ENCODE measurements around the gene SLC18A3. TPM values are rescaled to one million over a fixed set of nuclear protein-coding genes. Genes with fewer than 3 reads are reported as not detected.

SLC18A3 gene
- polyA plus RNA-seq, 1 experiment: not detected

- H3K4me3 ChIP-seq (ENCODE audit: low read depth, low read length): no peak overlapping the region
- CTCF ChIA-PET: interaction anchor here (7.9 kb wide), 1 partner anchor 17 kb away, joined by 41 read pairs; no protein-coding TSS in a partner anchor
- TF ChIP-seq CTCF (IDR thresholded peaks at IDR 0.05; ENCODE audit: insufficient read depth, low read depth, low read length): no peak
- POLR2A ChIA-PET: no interaction called here
- no peak for DNase-seq (ENCODE audit: low read depth)
- H3K27me3 ChIP-seq (ENCODE audit: control insufficient read depth, insufficient read depth, low read length): no peaks in the 10 kb centered on the region
- no peaks in the 10 kb centered on the region for H3K36me3 ChIP-seq (ENCODE audit: control insufficient read depth, insufficient read depth, low read length)
Observed at GRCh38 chr10:49577182-49577925, 32.8 kb upstream of the SLC18A3 start.

GRCh38 chr10:49578392-49578791 lies 31.7 kb upstream of the SLC18A3 start:
- CTCF ChIA-PET: interaction anchor here (7.9 kb wide), 1 partner anchor 16 kb away, joined by 41 read pairs; no protein-coding TSS in a partner anchor
- POLR2A ChIA-PET: no interaction called here
- no peak for DNase-seq (ENCODE audit: low read depth)
- Histone ChIP-seq H3K4me3 (ENCODE audit: low read depth, low read length) (no peak overlapping the region), H3K36me3 (ENCODE audit: control insufficient read depth, insufficient read depth, low read length) (no peaks in the 10 kb centered on the region), H3K27me3 (ENCODE audit: control insufficient read depth, insufficient read depth, low read length) (no peaks in the 10 kb centered on the region)
- TF ChIP-seq CTCF (IDR thresholded peaks at IDR 0.05; ENCODE audit: insufficient read depth, low read depth, low read length): no peak

- ChIA-PET POLR2A (interaction anchor here (0.6 kb wide), 1 partner anchor 41 kb away, joined by 4 read pairs; no protein-coding TSS in a partner anchor), CTCF (interaction anchor here (7.9 kb wide), 1 partner anchor 15 kb away, joined by 41 read pairs; no protein-coding TSS in a partner anchor)
- H3K4me3 ChIP-seq (ENCODE audit: low read depth, low read length): no peak overlapping the region
- H3K36me3 ChIP-seq (ENCODE audit: control insufficient read depth, insufficient read depth, low read length): no peaks in the 10 kb centered on the region
- TF ChIP-seq CTCF (IDR thresholded peaks at IDR 0.05; ENCODE audit: insufficient read depth, low read depth, low read length): no peak
- no peaks in the 10 kb centered on the region for H3K27me3 ChIP-seq (ENCODE audit: control insufficient read depth, insufficient read depth, low read length)
- DNase-seq (ENCODE audit: low read depth): peak; percentile 55
Observed at GRCh38 chr10:49579621-49580020, 30.5 kb upstream of the SLC18A3 start.

- DNase-seq (ENCODE audit: low read depth): no peak
- CTCF ChIA-PET: interaction anchor here (1.9 kb wide), 1 partner anchor 9 kb away, joined by 17 read pairs; no protein-coding TSS in a partner anchor
- no peak overlapping the region for H3K4me3 ChIP-seq (ENCODE audit: low read depth, low read length)
- no peak for TF ChIP-seq CTCF (IDR thresholded peaks at IDR 0.05; ENCODE audit: insufficient read depth, low read depth, low read length)
- no peaks in the 10 kb centered on the region for H3K36me3 ChIP-seq (ENCODE audit: control insufficient read depth, insufficient read depth, low read length)
- no peaks in the 10 kb centered on the region for H3K27me3 ChIP-seq (ENCODE audit: control insufficient read depth, insufficient read depth, low read length)
- POLR2A ChIA-PET: no interaction called here
Observed at GRCh38 chr10:49585387-49585786, 24.7 kb upstream of the SLC18A3 start.

- Histone ChIP-seq H3K27me3 (ENCODE audit: control insufficient read depth, insufficient read depth, low read length) (no peaks in the 10 kb centered on the region), H3K36me3 (ENCODE audit: control insufficient read depth, insufficient read depth, low read length) (no peaks in the 10 kb centered on the region), H3K4me3 (ENCODE audit: low read depth, low read length) (no peak overlapping the region)
- ChIA-PET CTCF (no interaction called here), POLR2A (no interaction called here)
- no peak for DNase-seq (ENCODE audit: low read depth)
- no peak for TF ChIP-seq CTCF (IDR thresholded peaks at IDR 0.05; ENCODE audit: insufficient read depth, low read depth, low read length)
Observed at GRCh38 chr10:49587981-49588380, 22.1 kb upstream of the SLC18A3 start.

Measured in BJ (cell line).